GM18508 (cell line): Measurements from ENCODE around the gene TMBIM1.

Source experiments
- ATAC-seq: cut with Tn5 transposase; IDR thresholded peaks from one replicate; pipeline ENCODE4 v1.9.1; 2021; ENCODE audit warnings: moderate number of reproducible peaks; ENCODE audit not compliant: insufficient read depth, unreplicated experiment

TMBIM1 gene

GRCh38 chr2:218228366-218229090 lies 63.8 kb downstream of the TMBIM1 start:
- no peak for ATAC-seq

- ATAC-seq, result no peak
These were observed 65.4 kb downstream of the TMBIM1 start for GRCh38 chr2:218226903-218227302.
